HepG2 (cell line): Measurements from ENCODE around the gene DLX1. TPM values are rescaled to one million over a fixed set of nuclear protein-coding genes. Genes with fewer than 3 reads are reported as not detected.

Experiments
- BHLHE40 ChIP-seq: IDR thresholded peaks from 2 replicates; pipeline ENCODE4 v1.6.1; 2011; ENCODE audit warnings: low read length, improper control_type of control experiment
- CENPBD1 ChIP-seq: sonication (generic); formaldehyde crosslinking; IDR thresholded peaks from 2 replicates; pipeline ENCODE4 v1.8.0; 2022; ENCODE audit warnings: missing genetic modification reagents, low read depth, mild to moderate bottlenecking, borderline replicate concordance
- E2F5 ChIP-seq: sonication (generic); formaldehyde crosslinking; conservative IDR thresholded peaks from 2 replicates; pipeline ENCODE4 v1.4.0; 2020; ENCODE audit warnings: missing genetic modification reagents
- ETS1 ChIP-seq: sonication (generic); formaldehyde crosslinking; IDR thresholded peaks from 2 replicates; pipeline ENCODE4 v1.4.0; 2020; ENCODE audit warnings: missing genetic modification reagents
- GRHL1 ChIP-seq: sonication (generic); formaldehyde crosslinking; conservative IDR thresholded peaks from 2 replicates; pipeline ENCODE4 v1.8.0; 2022; ENCODE audit warnings: missing genetic modification reagents
- HCFC1 ChIP-seq: fragments of 150-350 bp; IDR thresholded peaks from 2 replicates; pipeline ENCODE4 v1.6.1; 2014; ENCODE audit warnings: low read depth, low read length
- IKZF1 ChIP-seq: fragments of 450-650 bp; IDR thresholded peaks from 2 replicates; pipeline ENCODE4 v1.7.1; 2016
- JUND ChIP-seq: sonication (generic); formaldehyde crosslinking; IDR thresholded peaks from 2 replicates; pipeline ENCODE4 v1.8.0; 2022; ENCODE audit warnings: mild to moderate bottlenecking, missing genetic modification reagents
- KMT2B ChIP-seq: IDR thresholded peaks from 2 replicates; pipeline ENCODE4 v1.6.1; 2016; ENCODE audit warnings: missing genetic modification reagents, missing compliant biosample characterization
- MED1 ChIP-seq: sonication (generic); formaldehyde crosslinking; IDR thresholded peaks from 2 replicates; pipeline ENCODE4 v1.4.0; 2020; ENCODE audit warnings: missing genetic modification reagents
- NFKB2 ChIP-seq: sonication (generic); formaldehyde crosslinking; IDR thresholded peaks from 2 replicates; pipeline ENCODE4 v1.4.0; 2020; ENCODE audit warnings: missing genetic modification reagents, borderline replicate concordance
- NKX3-1 ChIP-seq: sonication (generic); formaldehyde crosslinking; IDR thresholded peaks from 2 replicates; pipeline ENCODE4 v1.5.0; 2020; ENCODE audit warnings: missing genetic modification reagents
- NRL ChIP-seq: sonication (generic); formaldehyde crosslinking; IDR thresholded peaks from 2 replicates; pipeline ENCODE4 v1.5.0; 2020; ENCODE audit warnings: missing genetic modification reagents, mild to moderate bottlenecking, moderate library complexity, borderline replicate concordance
- SMAD3 ChIP-seq: sonication (generic); formaldehyde crosslinking; IDR thresholded peaks from 2 replicates; pipeline ENCODE4 v1.4.0; 2020; ENCODE audit warnings: missing genetic modification reagents
- TCF7 ChIP-seq: sonication (generic); IDR thresholded peaks from 2 replicates; pipeline ENCODE4 v1.6.1; 2016; ENCODE audit warnings: antibody characterized with exemption, low read depth
- THYN1 ChIP-seq: sonication (generic); formaldehyde crosslinking; IDR thresholded peaks from 2 replicates; pipeline ENCODE4 v1.8.1; 2023; ENCODE audit warnings: low read depth, mild to moderate bottlenecking, moderate library complexity, missing genetic modification reagents, borderline replicate concordance
- ZBTB38 ChIP-seq: sonication (generic); formaldehyde crosslinking; IDR thresholded peaks from 2 replicates; pipeline ENCODE4 v1.5.1; 2020; ENCODE audit warnings: mild to moderate bottlenecking, missing genetic modification reagents
- ZBTB44 ChIP-seq: sonication (generic); formaldehyde crosslinking; IDR thresholded peaks from 2 replicates; pipeline ENCODE4 v1.4.0; 2020; ENCODE audit warnings: missing genetic modification reagents
- ZBTB7B ChIP-seq: sonication (generic); formaldehyde crosslinking; IDR thresholded peaks from 2 replicates; pipeline ENCODE4 v1.4.0; 2020; ENCODE audit warnings: missing genetic modification reagents
- ZNF205 ChIP-seq: IDR thresholded peaks from 2 replicates; pipeline ENCODE4 v1.6.1; 2018; ENCODE audit warnings: missing biosample characterization, missing genetic modification reagents
- ZNF747 ChIP-seq: sonication (generic); formaldehyde crosslinking; IDR thresholded peaks from 2 replicates; pipeline ENCODE4 v1.8.1; 2023; ENCODE audit warnings: missing genetic modification reagents, mild to moderate bottlenecking, borderline replicate concordance
- ZNF781 ChIP-seq: sonication (generic); formaldehyde crosslinking; IDR thresholded peaks from 2 replicates; pipeline ENCODE4 v1.5.1; 2020; ENCODE audit warnings: borderline replicate concordance, mild to moderate bottlenecking, missing genetic modification reagents; ENCODE audit errors: not compliant biosample characterization
- polyA plus RNA-seq, 8 experiments: library from polyadenylated mRNA; depleted of rRNA in 3 of 8; stranded (reverse) in 7 of 8; unstranded in 1 of 8; fragments of >200 nt; fragmentation: Illumina TruSeq in 4 of 8; extraction: Trizol in 4 of 8; gene quantifications; 2 replicates each; pipeline versions ENCODE4 v1.2.1 to v1.2.3, GENCODE V29; 2011 to 2016; ENCODE audit warnings: low read depth in 4 of 8, missing spikeins in 1 of 8, mixed read lengths in 1 of 8; ENCODE audit not compliant: insufficient read depth in 1 of 8
- total RNA-seq, 5 experiments: library from RNA; depleted of rRNA; stranded (reverse); fragments of >200 nt; fragmentation: Illumina TruSeq; extraction: Trizol; gene quantifications; 2 replicates each; pipeline ENCODE4 v1.2.3, GENCODE V29; 2016; ENCODE audit warnings: low read depth in 1 of 5

DLX1 gene
- total and polyA plus RNA-seq, 2 of the 13 experiments (the other 11 are each of a cell fraction or from before 2014, with no cell fraction given), result 0.18 to 0.86 TPM

- no peak for TF ChIP-seq MED1 (CRISPR knock-in tag)
- no peak for TF ChIP-seq ZBTB38 (CRISPR knock-in tag)
- TF ChIP-seq NFKB2 (CRISPR knock-in tag), result no peak; the same call in 1 of the 2 replicates
- no peak for TF ChIP-seq THYN1 (CRISPR knock-in tag)
- TF ChIP-seq E2F5 (CRISPR knock-in tag), result no peak
- no peak for TF ChIP-seq ETS1 (CRISPR knock-in tag)
- TF ChIP-seq KMT2B (CRISPR knock-in tag), result no peak; the same call in none of the 2 replicates
- TF ChIP-seq ZNF747 (CRISPR knock-in tag), result peak; percentile 80
- peak; percentile 18; the same call in 1 of the 2 replicates for TF ChIP-seq NRL (CRISPR knock-in tag)
- TF ChIP-seq JUND, result no peak
- no peak for TF ChIP-seq GRHL1 (CRISPR knock-in tag)
- TF ChIP-seq ZNF205, result 0 out of 2 replicates have a peak, but pooled peaks have one; percentile 10
- TF ChIP-seq SMAD3 (CRISPR knock-in tag), result no peak
- TF ChIP-seq ZNF781 (CRISPR knock-in tag), result peak; percentile 22
- no peak for TF ChIP-seq BHLHE40
- TF ChIP-seq ZBTB44, result no peak
- 0 out of 2 replicates have a peak, but pooled peaks have one; percentile 73 for TF ChIP-seq ZBTB7B (CRISPR knock-in tag)
- TF ChIP-seq CENPBD1 (CRISPR knock-in tag), result 0 out of 2 replicates have a peak, but pooled peaks have one; percentile 25
- TF ChIP-seq IKZF1, result no peak
- no peak for TF ChIP-seq NKX3-1 (CRISPR knock-in tag)
- no peak for TF ChIP-seq TCF7
- TF ChIP-seq HCFC1, result no peak
These were observed 455 bp upstream of the DLX1 start (continued) for GRCh38 chr2:172084645-172085459.
